Esophagus squamous epithelium (tissue), 5 donors: ENCODE data around the gene CAMTA1. TPM values are rescaled to one million over a fixed set of nuclear protein-coding genes. Genes with fewer than 3 reads are reported as not detected.

Source experiments
- DNase-seq: peaks from one replicate; lab custom pipeline; 2025; lab: John Stamatoyannopoulos, UW
- H3K27ac ChIP-seq, 4 donors: fragments of 200-600 bp; sonication (generic); one replicate each; pipeline ENCODE4 v1.5.1; 2016 to 2019; ENCODE audit warnings: mild to moderate bottlenecking in 1 of 4
- H3K27me3 ChIP-seq, 4 donors: fragments of 200-600 bp; sonication (generic); 1 replicate in 3 of 4; 2 replicates in 1 of 4; pipeline versions ENCODE4 v1.5.1 to v1.6.0; 2017 to 2021; ENCODE audit warnings: antibody characterized with exemption in 1 of 4
- H3K36me3 ChIP-seq, 3 donors: fragments of 200-600 bp; sonication (generic); one replicate each; pipeline ENCODE4 v1.5.1; 2016 to 2019
- H3K4me1 ChIP-seq, 3 donors: fragments of 200-600 bp; sonication (generic); one replicate each; pipeline ENCODE4 v1.5.1; 2017 to 2019
- H3K4me3 ChIP-seq, 4 donors: fragments of 200-600 bp; sonication (generic); 1 replicate in 3 of 4; 2 replicates in 1 of 4; pipeline ENCODE4 v1.5.1; 2016 to 2019; ENCODE audit warnings: mild to moderate bottlenecking in 2 of 4, moderate library complexity in 1 of 4
- H3K9me3 ChIP-seq, 3 donors: fragments of 200-600 bp; sonication (generic); one replicate each; pipeline ENCODE4 v1.5.1; 2016 to 2019
- POLR2A ChIP-seq, 4 donors: fragments of 450-650 bp; IDR thresholded peaks; one replicate each; pipeline ENCODE4 v1.6.1; 2017; ENCODE audit warnings: antibody characterized with exemption in 4 of 4, mild to moderate bottlenecking in 4 of 4, moderate library complexity in 3 of 4
- WGBS, 2 donors: methylation state at CpG; one replicate each; pipeline ENCODE4 v1.1.5; 2018; 5-methylcytosine and 5-hydroxymethylcytosine counted together
- intact Hi-C: fragments of 100-400 bp; cut with DNase I; formaldehyde crosslinking; loops from one replicate; pipeline ENCODE4 v1.15.0; 2022
- total RNA-seq, 4 donors: library from RNA; depleted of rRNA; stranded (reverse); fragments of >200 nt; gene quantifications; one replicate each; pipeline ENCODE4 v1.1.0, GENCODE V29; 2016
- TF ChIP-seq, protein P1 (sequence below), 6 experiments: fragments of 450-650 bp in 4 of 6; fragments of 200-600 bp in 2 of 6; sonication (generic) in 2 of 6; IDR thresholded peaks; one replicate each; pipeline ENCODE4 v1.5.1; 2016 to 2019; ENCODE audit warnings: antibody characterized with exemption in 6 of 6, mild to moderate bottlenecking in 4 of 6, moderate library complexity in 4 of 6
- donor health status: DM: yes; HTN: yes; CAD: no.

CAMTA1 gene
- total RNA-seq, 4 donors from 2014 or later, result 31.3 to 77.4 (median 45.9) TPM

DNA sequence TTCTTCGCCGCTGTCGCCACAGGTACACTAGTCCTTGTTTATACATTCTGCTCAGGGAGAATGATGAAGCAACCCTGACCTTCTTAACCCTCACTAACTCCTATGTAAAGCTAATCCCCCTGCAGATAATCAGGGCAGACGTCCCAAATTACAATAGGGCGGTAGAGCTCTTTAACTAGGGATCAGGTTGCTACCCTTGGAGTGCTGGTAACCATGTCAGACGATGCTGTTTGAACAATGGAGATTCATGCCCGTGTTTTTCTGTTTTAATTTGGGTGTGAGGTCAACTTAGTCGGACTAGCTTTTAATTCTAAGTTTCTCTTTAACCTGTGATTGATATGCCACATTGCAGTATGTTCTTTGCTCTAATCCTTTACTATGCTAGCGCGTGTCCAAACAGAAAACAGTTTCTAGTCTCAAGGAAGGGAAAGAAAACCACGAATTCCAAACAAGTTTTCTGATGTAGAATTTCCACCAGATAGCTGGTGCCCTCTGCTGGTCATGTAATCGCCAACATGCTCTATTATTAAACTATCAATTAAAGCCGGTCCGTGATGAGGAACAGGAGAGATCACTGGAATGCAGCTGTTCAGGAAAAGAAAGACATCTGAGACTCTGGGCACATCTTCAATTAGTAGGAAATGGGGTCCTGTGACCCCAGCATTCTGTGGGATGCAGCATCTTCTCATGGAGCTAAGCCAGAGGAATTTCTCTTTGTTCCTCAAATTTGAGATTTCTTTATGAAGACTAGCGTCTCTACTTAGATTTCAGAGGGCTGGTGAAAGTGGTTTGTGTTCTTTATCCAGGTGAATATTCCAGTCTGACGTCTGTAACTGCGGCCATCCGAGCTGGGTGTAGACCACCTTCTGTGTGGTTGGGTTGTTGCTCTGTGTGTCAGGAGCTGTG is 967.5 kb downstream of the CAMTA1 start:
- peak overlapping the region in 3 of 4 donors; percentile 36 to 56 (median 37) for H3K4me3 ChIP-seq
- H3K4me1 ChIP-seq, result peaks cover 0 to 14% (median 3%) of the 10 kb centered on the region in 3 donors
- H3K9me3 ChIP-seq, result no peaks in the 10 kb centered on the region
- H3K27ac ChIP-seq, result peak overlapping the region in 2 of 4 donors; percentile 29 to 53
- TF ChIP-seq POLR2A (IDR thresholded peaks at IDR 0.05), result no peak
- TF ChIP-seq, protein P1, sequence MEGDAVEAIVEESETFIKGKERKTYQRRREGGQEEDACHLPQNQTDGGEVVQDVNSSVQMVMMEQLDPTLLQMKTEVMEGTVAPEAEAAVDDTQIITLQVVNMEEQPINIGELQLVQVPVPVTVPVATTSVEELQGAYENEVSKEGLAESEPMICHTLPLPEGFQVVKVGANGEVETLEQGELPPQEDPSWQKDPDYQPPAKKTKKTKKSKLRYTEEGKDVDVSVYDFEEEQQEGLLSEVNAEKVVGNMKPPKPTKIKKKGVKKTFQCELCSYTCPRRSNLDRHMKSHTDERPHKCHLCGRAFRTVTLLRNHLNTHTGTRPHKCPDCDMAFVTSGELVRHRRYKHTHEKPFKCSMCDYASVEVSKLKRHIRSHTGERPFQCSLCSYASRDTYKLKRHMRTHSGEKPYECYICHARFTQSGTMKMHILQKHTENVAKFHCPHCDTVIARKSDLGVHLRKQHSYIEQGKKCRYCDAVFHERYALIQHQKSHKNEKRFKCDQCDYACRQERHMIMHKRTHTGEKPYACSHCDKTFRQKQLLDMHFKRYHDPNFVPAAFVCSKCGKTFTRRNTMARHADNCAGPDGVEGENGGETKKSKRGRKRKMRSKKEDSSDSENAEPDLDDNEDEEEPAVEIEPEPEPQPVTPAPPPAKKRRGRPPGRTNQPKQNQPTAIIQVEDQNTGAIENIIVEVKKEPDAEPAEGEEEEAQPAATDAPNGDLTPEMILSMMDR (IDR thresholded peaks at IDR 0.05), result peak; percentile 62 to 88 (median 84)
- 22 to 23% methylated on average over 18 of the region's 18 CpGs for WGBS, 2 donors
- H3K27me3 ChIP-seq, result no peaks in the 10 kb centered on the region
- H3K36me3 ChIP-seq, result no peaks in the 10 kb centered on the region
- intact Hi-C loops, result loop anchor here (2.0 kb wide), 1 partner anchor 86 kb away; no protein-coding TSS in a partner anchor
- DNase-seq, result no peak

DNA sequence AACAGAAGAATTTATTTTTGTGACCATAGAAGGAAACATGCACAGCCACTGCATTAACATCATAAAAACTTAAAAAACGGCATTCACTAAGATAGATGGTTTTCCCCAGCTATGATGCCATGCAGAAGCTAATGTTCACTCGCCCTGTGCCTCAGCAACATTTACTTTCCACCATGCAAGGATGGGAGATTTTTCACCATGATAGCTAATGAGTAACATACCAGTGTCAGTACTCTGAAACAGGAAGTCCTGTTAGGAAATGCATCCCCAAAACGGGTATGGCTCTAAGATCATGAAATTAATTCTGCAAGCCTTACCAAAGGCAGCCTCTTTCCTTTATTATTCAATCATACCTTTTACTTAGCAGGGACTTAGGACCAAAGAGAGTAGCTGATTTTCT is 968.4 kb downstream of the CAMTA1 start:
- Histone ChIP-seq H3K27ac (no peak overlapping the region), H3K4me3 (no peak overlapping the region), H3K9me3 (no peaks in the 10 kb centered on the region), H3K27me3 (no peaks in the 10 kb centered on the region), H3K36me3 (no peaks in the 10 kb centered on the region), H3K4me1 (peaks cover 0 to 14% (median 3%) of the 10 kb centered on the region in 3 donors)
- TF ChIP-seq, protein P1 (IDR thresholded peaks at IDR 0.05), result no peak
- TF ChIP-seq POLR2A (IDR thresholded peaks at IDR 0.05), result no peak
- intact Hi-C loops, result loop anchor here (2.0 kb wide), 1 partner anchor 87 kb away; no protein-coding TSS in a partner anchor
- DNase-seq, result no peak
- WGBS, 2 donors, result 58 to 73% methylated on average over 3 of the region's 3 CpGs

- TF ChIP-seq, protein P1 (IDR thresholded peaks at IDR 0.05), result no peak
- no peak for TF ChIP-seq POLR2A (IDR thresholded peaks at IDR 0.05)
- intact Hi-C loops, result no loop called here
- no peak overlapping the region for H3K27ac ChIP-seq
- no peaks in the 10 kb centered on the region for H3K36me3 ChIP-seq
- H3K27me3 ChIP-seq, result no peaks in the 10 kb centered on the region
- DNase-seq, result no peak
- no peaks in the 10 kb centered on the region for H3K9me3 ChIP-seq
- peaks cover 0 to 14% (median 3%) of the 10 kb centered on the region in 3 donors for H3K4me1 ChIP-seq
- WGBS, 2 donors, result 66 to 72% methylated on average over 3 of the region's 3 CpGs
- H3K4me3 ChIP-seq, result no peak overlapping the region
Measured at GRCh38 chr1:7754234-7754633, 969.0 kb downstream of the CAMTA1 start.

GRCh38 chr1:7755448-7755847 is 970.2 kb downstream of the CAMTA1 start:
- 86 to 96% methylated on average over 1 of the region's 1 CpG for WGBS, 2 donors
- peaks cover 0 to 14% (median 3%) of the 10 kb centered on the region in 3 donors for H3K4me1 ChIP-seq
- TF ChIP-seq POLR2A (IDR thresholded peaks at IDR 0.05), result no peak
- TF ChIP-seq, protein P1 (IDR thresholded peaks at IDR 0.05), result no peak
- intact Hi-C loops, result no loop called here
- H3K4me3 ChIP-seq, result no peak overlapping the region
- no peaks in the 10 kb centered on the region for H3K9me3 ChIP-seq
- H3K36me3 ChIP-seq, result no peaks in the 10 kb centered on the region
- no peaks in the 10 kb centered on the region for H3K27me3 ChIP-seq
- no peak overlapping the region for H3K27ac ChIP-seq
- DNase-seq, result no peak

GRCh38 chr1:7760245-7760644 is 975.0 kb downstream of the CAMTA1 start:
- Histone ChIP-seq H3K36me3 (no peaks in the 10 kb centered on the region), H3K4me3 (no peak overlapping the region), H3K27me3 (no peaks in the 10 kb centered on the region), H3K9me3 (no peaks in the 10 kb centered on the region), H3K4me1 (no peaks in the 10 kb centered on the region), H3K27ac (peak overlapping the region in 1 of 4 donors; percentile 37)
- intact Hi-C loops, result no loop called here
- DNase-seq, result no peak
- 61 to 69% methylated on average over 6 of the region's 6 CpGs for WGBS, 2 donors
- no peak for TF ChIP-seq POLR2A (IDR thresholded peaks at IDR 0.05)
- TF ChIP-seq, protein P1 (IDR thresholded peaks at IDR 0.05), result no peak
